ENCODE results near the gene GIGYF2. TPM values are rescaled to one million over a fixed set of nuclear protein-coding genes. Genes with fewer than 3 reads are reported as not detected.

GIGYF2 gene
- polyA plus RNA-seq, 1 donor (not counting 4 experiments of a cell fraction or from before 2014, with no cell fraction given) = 35.5 TPM

DNA sequence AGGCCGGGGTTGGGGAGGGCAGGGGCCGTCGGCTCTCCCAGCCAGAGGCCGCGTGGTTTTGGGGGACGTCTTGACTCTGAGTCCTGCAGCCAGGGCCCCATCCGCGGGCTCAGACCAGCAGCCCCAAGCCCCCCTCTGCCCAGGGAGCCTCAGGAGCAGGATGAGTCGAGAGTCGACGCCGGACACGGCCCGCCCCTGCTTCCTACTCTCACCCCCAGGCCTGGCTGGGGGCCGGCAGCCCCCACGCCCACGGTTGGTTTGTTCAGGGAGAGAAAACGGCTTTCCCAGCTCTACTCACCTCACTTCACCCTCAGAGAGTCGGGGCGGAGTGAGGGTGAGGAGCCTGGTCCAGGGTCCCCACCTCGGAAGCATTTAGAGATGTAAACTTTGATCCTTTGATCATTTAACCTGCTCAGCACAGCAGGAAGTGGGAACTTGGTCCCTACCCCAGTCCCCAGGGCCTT, 179.9 kb downstream of the GIGYF2 start:
- H3K27me3 ChIP-seq (ENCODE audit: control insufficient read depth, extremely low read depth, insufficient read depth, low read length) = no peaks in the 10 kb centered on the region
- TF ChIP-seq CTCF (optimal IDR thresholded peaks at IDR 0.05 in 1 of 3, IDR thresholded peaks at IDR 0.05 in 1 of 3, conservative IDR thresholded peaks at IDR 0.05 in 1 of 3; ENCODE audit: extremely low read depth in 1 of 3, insufficient read depth in 2 of 3, low read length in 3 of 3) = no peak
- TF ChIP-seq EZH2 (IDR thresholded peaks at IDR 0.05; ENCODE audit: low read length) = no peak
- H3K4me1 ChIP-seq (ENCODE audit: control insufficient read depth, extremely low read depth, insufficient read depth, low read length) = no peaks in the 10 kb centered on the region
- H3K27ac ChIP-seq (ENCODE audit: control insufficient read depth, insufficient read depth, low read length) = no peak overlapping the region
- peak overlapping the region in 1 of 3 experiments; percentile 40 for H3K4me3 ChIP-seq (ENCODE audit: control insufficient read depth in 2 of 3, extremely low read depth in 1 of 3, insufficient read depth in 2 of 3, low read depth in 1 of 3, low read length in 3 of 3)
- H3K79me2 ChIP-seq (ENCODE audit: control insufficient read depth, insufficient read depth, low read length) = no peaks in the 10 kb centered on the region
- DNase-seq (ENCODE audit: low read depth, low spot score) (no peak), FAIRE-seq (no peak)
- H3K36me3 ChIP-seq (ENCODE audit: control insufficient read depth in 2 of 2, extremely low read depth in 1 of 2, insufficient read depth in 2 of 2, low read length in 2 of 2) = peaks cover 0 to 1% of the 10 kb centered on the region in 2 experiments
- H3K4me2 ChIP-seq (ENCODE audit: control insufficient read depth, extremely low read depth, insufficient read depth, low read depth, low read length) = peak overlapping the region; percentile 60
- no peaks in the 10 kb centered on the region for H3K9me3 ChIP-seq (ENCODE audit: control insufficient read depth, low read depth, low read length)
- no peak overlapping the region for H3K9ac ChIP-seq (ENCODE audit: control insufficient read depth, extremely low read depth, insufficient read depth, low read length)
- dilution Hi-C loops (cut with MboI; ENCODE audit: extremely low pct_ligation_motif_present, low sequenced_read_pairs) = no loop called here
- no peaks in the 10 kb centered on the region for H4K20me1 ChIP-seq (ENCODE audit: control insufficient read depth, extremely low read depth, insufficient read depth, low read length)
- H2AFZ ChIP-seq (ENCODE audit: control insufficient read depth, low read length) = no peak overlapping the region
- H3K9me1 ChIP-seq (ENCODE audit: control insufficient read depth, extremely low read depth, insufficient read depth, low read length) = no peaks in the 10 kb centered on the region

GRCh38 chr2:232877940-232878511, 180.9 kb downstream of the GIGYF2 start:
- H3K9ac ChIP-seq (ENCODE audit: control insufficient read depth, extremely low read depth, insufficient read depth, low read length) = no peak overlapping the region
- H3K9me3 ChIP-seq (ENCODE audit: control insufficient read depth, low read depth, low read length) = no peaks in the 10 kb centered on the region
- H2AFZ ChIP-seq (ENCODE audit: control insufficient read depth, low read length) = no peak overlapping the region
- no peak overlapping the region for H3K27ac ChIP-seq (ENCODE audit: control insufficient read depth, insufficient read depth, low read length)
- no peaks in the 10 kb centered on the region for H3K79me2 ChIP-seq (ENCODE audit: control insufficient read depth, insufficient read depth, low read length)
- dilution Hi-C loops (cut with MboI; ENCODE audit: extremely low pct_ligation_motif_present, low sequenced_read_pairs) = no loop called here
- TF ChIP-seq CTCF (optimal IDR thresholded peaks at IDR 0.05 in 1 of 3, IDR thresholded peaks at IDR 0.05 in 1 of 3, conservative IDR thresholded peaks at IDR 0.05 in 1 of 3; ENCODE audit: extremely low read depth in 1 of 3, insufficient read depth in 2 of 3, low read length in 3 of 3) (no peak), EZH2 (IDR thresholded peaks at IDR 0.05; ENCODE audit: low read length) (no peak)
- H3K9me1 ChIP-seq (ENCODE audit: control insufficient read depth, extremely low read depth, insufficient read depth, low read length) = no peaks in the 10 kb centered on the region
- H3K4me3 ChIP-seq (ENCODE audit: control insufficient read depth in 2 of 3, extremely low read depth in 1 of 3, insufficient read depth in 2 of 3, low read depth in 1 of 3, low read length in 3 of 3) = no peak overlapping the region
- H3K27me3 ChIP-seq (ENCODE audit: control insufficient read depth, extremely low read depth, insufficient read depth, low read length) = no peaks in the 10 kb centered on the region
- DNase-seq (ENCODE audit: low read depth, low spot score) (no peak), FAIRE-seq (no peak)
- no peaks in the 10 kb centered on the region for H3K4me1 ChIP-seq (ENCODE audit: control insufficient read depth, extremely low read depth, insufficient read depth, low read length)
- peaks cover 0 to 1% of the 10 kb centered on the region in 2 experiments for H3K36me3 ChIP-seq (ENCODE audit: control insufficient read depth in 2 of 2, extremely low read depth in 1 of 2, insufficient read depth in 2 of 2, low read length in 2 of 2)
- H4K20me1 ChIP-seq (ENCODE audit: control insufficient read depth, extremely low read depth, insufficient read depth, low read length) = no peaks in the 10 kb centered on the region
- H3K4me2 ChIP-seq (ENCODE audit: control insufficient read depth, extremely low read depth, insufficient read depth, low read depth, low read length) = no peak overlapping the region
